GM10266 (cell line): ENCODE results near the gene HOXC13.

Source experiments
- DNase-seq: peaks from one replicate; pipeline ENCODE4 v3.0.0; 2012; ENCODE audit errors: extremely low spot score
- CTCF ChIP-seq: IDR thresholded peaks from 2 replicates; pipeline ENCODE4 v1.5.1; 2012; ENCODE audit warnings: mild to moderate bottlenecking, low read depth; ENCODE audit not compliant: control insufficient read depth, insufficient read depth; ENCODE audit errors: missing control alignments

The HOXC13 gene

GRCh38 chr12:53956914-53957536 is 18.4 kb downstream of the HOXC13 start:
- DNase-seq: no peak
- TF ChIP-seq CTCF: no peak

- DNase-seq: no peak
- TF ChIP-seq CTCF: no peak
Measured at GRCh38 chr12:53958128-53958527, 19.5 kb downstream of the HOXC13 start.

- TF ChIP-seq CTCF: no peak
- no peak for DNase-seq
Measured at GRCh38 chr12:53959314-53959713, 20.7 kb downstream of the HOXC13 start.

GRCh38 chr12:53960187-53961024 is 21.8 kb downstream of the HOXC13 start:
- no peak for DNase-seq
- no peak for TF ChIP-seq CTCF

GRCh38 chr12:53961025-53961761 is 22.6 kb downstream of the HOXC13 start:
- no peak for DNase-seq

GRCh38 chr12:53963005-53963404 is 24.4 kb downstream of the HOXC13 start:
- TF ChIP-seq CTCF: no peak
- no peak for DNase-seq

More at GRCh38 chr12:53961025-53961761, 22.6 kb downstream of the HOXC13 start:
- no peak for TF ChIP-seq CTCF
